OCI-LY7 (cell line): ENCODE results near the gene ROCK2.

ENCODE experiments used
- CTCF ChIP-seq: fragments of 200-600 bp; sonication (generic); conservative IDR thresholded peaks from 2 replicates; pipeline ENCODE4 v1.5.1; 2014; ENCODE audit warnings: mild to moderate bottlenecking, antibody characterized with exemption, low read length, moderate library complexity, mixed read lengths
- EZH2phosphoT487 ChIP-seq: fragments of 200-600 bp; sonication (generic); IDR thresholded peaks from 2 replicates; pipeline ENCODE4 v1.6.1; 2018; ENCODE audit warnings: low read depth, borderline replicate concordance, mild to moderate bottlenecking, mixed run types, antibody characterized with exemption, low read length, moderate library complexity, mixed read lengths

GRCh38 chr2:11179196-11179595 lies 165.2 kb downstream of the ROCK2 start:
- TF ChIP-seq CTCF (no peak), EZH2phosphoT487 (no peak)
